ENCODE data around the gene ZBTB1. TPM values are rescaled to one million over a fixed set of nuclear protein-coding genes. Genes with fewer than 3 reads are reported as not detected.

Gene ZBTB1
- total and polyA plus RNA-seq, 11 donors: 9.0 to 29.5 (median 17.7) TPM

GRCh38 chr14:64542836-64543201 lies 38.2 kb downstream of the ZBTB1 start:
- DNase-seq (no peak), ATAC-seq (no peak)
- Histone ChIP-seq H3K9me3 (peaks cover 0 to 3% (median 0%) of the 10 kb centered on the region in 12 donors), H3K27me3 (peaks cover 0 to 24% (median 0%) of the 10 kb centered on the region in 9 donors), H3K27ac (peak overlapping the region in 1 of 12 donors; percentile 86), H3K4me1 (peaks cover 0 to 34% (median 10%) of the 10 kb centered on the region in 12 donors), H3K4me3 (peak overlapping the region in 11 of 12 donors; percentile 5 to 77 (median 42)), H3K36me3 (no peaks in the 10 kb centered on the region)
- TF ChIP-seq POLR2A (IDR thresholded peaks at IDR 0.05): no peak
- TF ChIP-seq, protein P1, sequence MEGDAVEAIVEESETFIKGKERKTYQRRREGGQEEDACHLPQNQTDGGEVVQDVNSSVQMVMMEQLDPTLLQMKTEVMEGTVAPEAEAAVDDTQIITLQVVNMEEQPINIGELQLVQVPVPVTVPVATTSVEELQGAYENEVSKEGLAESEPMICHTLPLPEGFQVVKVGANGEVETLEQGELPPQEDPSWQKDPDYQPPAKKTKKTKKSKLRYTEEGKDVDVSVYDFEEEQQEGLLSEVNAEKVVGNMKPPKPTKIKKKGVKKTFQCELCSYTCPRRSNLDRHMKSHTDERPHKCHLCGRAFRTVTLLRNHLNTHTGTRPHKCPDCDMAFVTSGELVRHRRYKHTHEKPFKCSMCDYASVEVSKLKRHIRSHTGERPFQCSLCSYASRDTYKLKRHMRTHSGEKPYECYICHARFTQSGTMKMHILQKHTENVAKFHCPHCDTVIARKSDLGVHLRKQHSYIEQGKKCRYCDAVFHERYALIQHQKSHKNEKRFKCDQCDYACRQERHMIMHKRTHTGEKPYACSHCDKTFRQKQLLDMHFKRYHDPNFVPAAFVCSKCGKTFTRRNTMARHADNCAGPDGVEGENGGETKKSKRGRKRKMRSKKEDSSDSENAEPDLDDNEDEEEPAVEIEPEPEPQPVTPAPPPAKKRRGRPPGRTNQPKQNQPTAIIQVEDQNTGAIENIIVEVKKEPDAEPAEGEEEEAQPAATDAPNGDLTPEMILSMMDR (IDR thresholded peaks at IDR 0.05): no peak
- 74 to 81% (median 77%) methylated on average over 4 of the region's 4 CpGs for WGBS, 4 donors
- intact Hi-C loops (cut with DNase I): loop anchor here in 4 of 10 donors (5.0 to 10.0 kb wide), 2 partner anchors 94 to 222 kb away; no protein-coding TSS in a partner anchor

DNA sequence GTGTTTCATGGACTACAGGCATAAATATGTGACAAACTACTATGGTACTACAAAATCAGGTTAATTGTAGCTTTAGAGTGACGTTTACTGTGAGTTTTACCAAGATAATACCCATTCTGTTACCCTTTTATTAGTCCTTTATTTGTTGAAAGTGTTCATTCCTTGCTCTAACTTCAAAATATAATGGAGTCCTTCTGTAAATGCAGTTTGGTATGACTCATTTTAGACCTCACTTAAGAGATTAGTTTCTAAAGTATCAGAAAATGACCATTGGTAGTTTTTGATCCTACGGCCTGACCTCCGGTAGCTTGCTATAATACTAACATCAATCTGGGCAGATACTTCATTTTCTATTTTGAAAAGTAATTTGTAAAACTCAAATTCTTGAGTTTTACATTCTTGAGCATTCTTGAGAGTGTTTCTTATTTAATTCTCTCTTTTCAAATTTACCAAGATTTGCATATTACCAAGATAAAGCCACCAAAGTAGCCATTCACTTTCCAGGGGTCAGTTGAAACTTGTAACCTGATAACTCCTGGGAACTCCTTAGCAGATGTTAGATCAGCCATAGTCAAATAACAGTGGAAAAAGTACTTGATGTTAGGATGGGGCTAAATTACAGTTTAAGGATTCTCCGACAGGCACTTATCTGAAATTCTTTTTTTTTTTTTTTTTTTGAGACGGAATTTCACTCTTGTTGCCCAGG lies 40.2 kb downstream of the ZBTB1 start:
- Histone ChIP-seq H3K27me3 (peaks cover 0 to 29% (median 0%) of the 10 kb centered on the region in 9 donors), H3K9me3 (peaks cover 0 to 3% (median 0%) of the 10 kb centered on the region in 12 donors), H3K27ac (no peak overlapping the region), H3K4me3 (no peak overlapping the region), H3K4me1 (peaks cover 0 to 32% (median 7%) of the 10 kb centered on the region in 12 donors), H3K36me3 (no peaks in the 10 kb centered on the region)
- intact Hi-C loops (cut with DNase I): loop anchor here in 4 of 10 donors (5.0 to 10.0 kb wide), 2 partner anchors 93 to 220 kb away; no protein-coding TSS in a partner anchor
- 73 to 83% (median 77%) methylated on average over 5 of the region's 5 CpGs for WGBS, 4 donors
- DNase-seq (no peak), ATAC-seq (no peak)
- TF ChIP-seq, protein P1 (IDR thresholded peaks at IDR 0.05): no peak
- no peak for TF ChIP-seq POLR2A (IDR thresholded peaks at IDR 0.05)

- H3K4me1 ChIP-seq: peaks cover 0 to 19% (median 10%) of the 10 kb centered on the region in 12 donors
- no peak overlapping the region for H3K27ac ChIP-seq
- no peak for TF ChIP-seq POLR2A (IDR thresholded peaks at IDR 0.05)
- TF ChIP-seq, protein P1 (IDR thresholded peaks at IDR 0.05): no peak
- intact Hi-C loops (cut with DNase I): loop anchor here in 1 of 10 donors (10.0 kb wide), 1 partner anchor 216 kb away; no protein-coding TSS in a partner anchor
- H3K9me3 ChIP-seq: no peaks in the 10 kb centered on the region
- DNase-seq (no peak), ATAC-seq (no peak)
- no peak overlapping the region for H3K4me3 ChIP-seq
- no peaks in the 10 kb centered on the region for H3K36me3 ChIP-seq
- WGBS, 4 donors: 93 to 99% (median 98%) methylated on average over 1 of the region's 1 CpG
- peaks cover 0 to 18% (median 0%) of the 10 kb centered on the region in 9 donors for H3K27me3 ChIP-seq
Observed at GRCh38 chr14:64549016-64549415, 44.4 kb downstream of the ZBTB1 start.

All from heart left ventricle (tissue), 16 donors.